Kidney capillary endothelial cell (primary cell): ENCODE data around the gene FST.

ENCODE experiments used
- DNase-seq: peaks from one replicate; pipeline ENCODE4 v3.0.0-alpha.2; 2018; ENCODE audit warnings: low spot score

The FST gene

GRCh38 chr5:53475320-53475719 lies 5.1 kb upstream of the FST start:
- DNase-seq, result no peak

GRCh38 chr5:53476019-53476418 lies 4.4 kb upstream of the FST start:
- no peak for DNase-seq

- no peak for DNase-seq
Measured at GRCh38 chr5:53476531-53477480, 3.6 kb upstream of the FST start.

- DNase-seq, result peak; percentile 38
Measured at GRCh38 chr5:53478411-53479044, 1.9 kb upstream of the FST start.

GRCh38 chr5:53479045-53479589 lies 1.3 kb upstream of the FST start:
- no peak for DNase-seq

- no peak for DNase-seq
Measured at GRCh38 chr5:53479590-53480415, 626 bp upstream of the FST start.

GRCh38 chr5:53481159-53481886 lies 894 bp downstream of the FST start:
- DNase-seq, result no peak

GRCh38 chr5:53481887-53482716 lies 1.7 kb downstream of the FST start:
- peak; percentile 34 for DNase-seq

GRCh38 chr5:53482717-53483638 lies 2.5 kb downstream of the FST start:
- no peak for DNase-seq

GRCh38 chr5:53487436-53487835 lies 7.0 kb downstream of the FST start:
- DNase-seq, result no peak

- no peak for DNase-seq
Measured at GRCh38 chr5:53488195-53488722, 7.8 kb downstream of the FST start.

- no peak for DNase-seq
Measured at GRCh38 chr5:53490747-53491146, 10.3 kb downstream of the FST start.

- DNase-seq, result no peak
Measured at GRCh38 chr5:53501054-53501453, 20.6 kb downstream of the FST start.

GRCh38 chr5:53503562-53504218 lies 23.3 kb downstream of the FST start:
- DNase-seq, result no peak

GRCh38 chr5:53507013-53507412 lies 26.6 kb downstream of the FST start:
- DNase-seq, result no peak

- DNase-seq, result no peak
Measured at GRCh38 chr5:53508125-53508524, 27.7 kb downstream of the FST start.

- DNase-seq, result no peak
Measured at GRCh38 chr5:53512539-53512938, 32.1 kb downstream of the FST start.

- DNase-seq, result no peak
Measured at GRCh38 chr5:53515988-53516387, 35.6 kb downstream of the FST start.

GRCh38 chr5:53520813-53521212 lies 40.4 kb downstream of the FST start:
- no peak for DNase-seq
